ENCODE results near the gene KIRREL1. TPM values are rescaled to one million over a fixed set of nuclear protein-coding genes. Genes with fewer than 3 reads are reported as not detected.
A peak's percentile ranks its signal among the peaks of the same experiment; 100 is the strongest.

KIRREL1 gene
- total and polyA plus RNA-seq, 4 donors = 15.3 to 102 (median 69.1) TPM

GRCh38 chr1:158115126-158115525 is 121.7 kb downstream of the KIRREL1 start:
- Histone ChIP-seq H3K27me3 (ENCODE audit: control insufficient read depth in 1 of 2, insufficient read depth in 2 of 2, low read length in 1 of 2) (no peaks in the 10 kb centered on the region), H3K27ac (ENCODE audit: low read depth in 1 of 2, low read length in 2 of 2) (no peak overlapping the region), H3K9me3 (ENCODE audit: control insufficient read depth, low read length) (no peaks in the 10 kb centered on the region), H3K36me3 (ENCODE audit: control insufficient read depth in 1 of 2, insufficient read depth in 2 of 2, low read length in 1 of 2) (no peaks in the 10 kb centered on the region), H3K4me1 (ENCODE audit: control insufficient read depth in 1 of 2, insufficient read depth in 2 of 2, low read length in 2 of 2) (no peaks in the 10 kb centered on the region), H3K4me3 (ENCODE audit: low read length in 2 of 2) (no peak overlapping the region)
- DNase-seq (no peak), ATAC-seq (ENCODE audit: low FRiP score) (no peak)
- intact Hi-C loops (cut with DNase I) = no loop called here
- WGBS, 2 donors = 94 to 96% methylated on average over 4 of the region's 4 CpGs

GRCh38 chr1:158116311-158117167 is 123.1 kb downstream of the KIRREL1 start:
- Histone ChIP-seq H3K9me3 (ENCODE audit: control insufficient read depth, low read length) (no peaks in the 10 kb centered on the region), H3K27me3 (ENCODE audit: control insufficient read depth in 1 of 2, insufficient read depth in 2 of 2, low read length in 1 of 2) (no peaks in the 10 kb centered on the region), H3K4me1 (ENCODE audit: control insufficient read depth in 1 of 2, insufficient read depth in 2 of 2, low read length in 2 of 2) (no peaks in the 10 kb centered on the region), H3K27ac (ENCODE audit: low read depth in 1 of 2, low read length in 2 of 2) (no peak overlapping the region), H3K36me3 (ENCODE audit: control insufficient read depth in 1 of 2, insufficient read depth in 2 of 2, low read length in 1 of 2) (no peaks in the 10 kb centered on the region), H3K4me3 (ENCODE audit: low read length in 2 of 2) (no peak overlapping the region)
- 89 to 94% methylated on average over 10 of the region's 10 CpGs for WGBS, 2 donors
- DNase-seq = no peak
- ATAC-seq (ENCODE audit: low FRiP score) = no peak
- intact Hi-C loops (cut with DNase I) = no loop called here

GRCh38 chr1:158117854-158118704 is 124.6 kb downstream of the KIRREL1 start:
- H3K9me3 ChIP-seq (ENCODE audit: control insufficient read depth, low read length) = no peaks in the 10 kb centered on the region
- 2 to 3% methylated on average over 21 to 22 of the region's 22 CpGs for WGBS, 2 donors
- ATAC-seq (ENCODE audit: low FRiP score) (peak; percentile 58), DNase-seq (peak in 1 of 2 donors; percentile 81)
- no peak overlapping the region for H3K27ac ChIP-seq (ENCODE audit: low read depth in 1 of 2, low read length in 2 of 2)
- H3K36me3 ChIP-seq (ENCODE audit: control insufficient read depth in 1 of 2, insufficient read depth in 2 of 2, low read length in 1 of 2) = no peaks in the 10 kb centered on the region
- intact Hi-C loops (cut with DNase I) = no loop called here
- no peak overlapping the region for H3K4me3 ChIP-seq (ENCODE audit: low read length in 2 of 2)
- no peaks in the 10 kb centered on the region for H3K4me1 ChIP-seq (ENCODE audit: control insufficient read depth in 1 of 2, insufficient read depth in 2 of 2, low read length in 2 of 2)
- no peaks in the 10 kb centered on the region for H3K27me3 ChIP-seq (ENCODE audit: control insufficient read depth in 1 of 2, insufficient read depth in 2 of 2, low read length in 1 of 2)

GRCh38 chr1:158118713-158119402 is 125.4 kb downstream of the KIRREL1 start:
- no peak for DNase-seq
- 72 to 80% methylated on average over 8 of the region's 8 CpGs for WGBS, 2 donors
- Histone ChIP-seq H3K36me3 (ENCODE audit: control insufficient read depth in 1 of 2, insufficient read depth in 2 of 2, low read length in 1 of 2) (no peaks in the 10 kb centered on the region), H3K27me3 (ENCODE audit: control insufficient read depth in 1 of 2, insufficient read depth in 2 of 2, low read length in 1 of 2) (no peaks in the 10 kb centered on the region), H3K9me3 (ENCODE audit: control insufficient read depth, low read length) (no peaks in the 10 kb centered on the region), H3K4me3 (ENCODE audit: low read length in 2 of 2) (no peak overlapping the region), H3K4me1 (ENCODE audit: control insufficient read depth in 1 of 2, insufficient read depth in 2 of 2, low read length in 2 of 2) (no peaks in the 10 kb centered on the region), H3K27ac (ENCODE audit: low read depth in 1 of 2, low read length in 2 of 2) (no peak overlapping the region)
- intact Hi-C loops (cut with DNase I) = no loop called here
- no peak for ATAC-seq (ENCODE audit: low FRiP score)

DNA sequence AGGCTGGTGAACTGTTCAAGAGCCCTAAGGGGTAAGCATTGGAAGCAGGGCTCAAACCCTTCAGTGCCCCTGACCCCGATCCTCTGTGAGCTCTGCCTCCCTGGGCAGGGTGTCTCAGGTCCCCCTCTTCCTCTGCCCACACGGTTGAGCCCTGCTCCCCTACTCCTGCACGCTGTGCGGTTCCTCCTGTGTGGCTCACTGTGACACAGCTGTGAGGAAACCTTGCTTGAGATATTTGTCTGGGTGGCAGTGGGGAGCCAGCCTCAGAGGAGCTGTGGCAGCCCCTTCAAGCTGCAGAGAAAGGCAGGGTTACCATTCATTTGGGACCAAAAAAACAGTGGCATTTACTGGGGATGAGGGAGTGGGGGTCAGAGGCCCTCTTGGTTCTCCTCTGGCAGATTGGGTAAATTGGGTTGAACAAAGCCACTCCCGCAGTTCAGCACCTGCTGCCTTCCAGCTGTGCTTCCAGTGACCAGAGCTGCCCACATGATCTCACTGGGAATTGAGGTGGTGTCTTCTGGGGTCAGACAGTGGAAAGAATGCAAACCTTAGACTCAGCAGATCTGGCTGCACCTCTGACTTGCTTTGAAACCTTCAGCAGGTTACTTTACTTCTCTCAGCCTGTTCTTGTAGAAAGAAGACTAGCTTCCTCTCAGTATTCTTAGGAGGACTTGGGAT is 126.7 kb downstream of the KIRREL1 start:
- no peak for ATAC-seq (ENCODE audit: low FRiP score)
- H3K36me3 ChIP-seq (ENCODE audit: control insufficient read depth in 1 of 2, insufficient read depth in 2 of 2, low read length in 1 of 2) = no peaks in the 10 kb centered on the region
- H3K4me3 ChIP-seq (ENCODE audit: low read length in 2 of 2) = no peak overlapping the region
- no peak overlapping the region for H3K27ac ChIP-seq (ENCODE audit: low read depth in 1 of 2, low read length in 2 of 2)
- no peak for DNase-seq
- WGBS, 2 donors = 92 to 97% methylated on average over 5 of the region's 5 CpGs
- no peaks in the 10 kb centered on the region for H3K4me1 ChIP-seq (ENCODE audit: control insufficient read depth in 1 of 2, insufficient read depth in 2 of 2, low read length in 2 of 2)
- H3K9me3 ChIP-seq (ENCODE audit: control insufficient read depth, low read length) = no peaks in the 10 kb centered on the region
- intact Hi-C loops (cut with DNase I) = no loop called here
- no peaks in the 10 kb centered on the region for H3K27me3 ChIP-seq (ENCODE audit: control insufficient read depth in 1 of 2, insufficient read depth in 2 of 2, low read length in 1 of 2)

- Histone ChIP-seq H3K9me3 (ENCODE audit: control insufficient read depth, low read length) (no peaks in the 10 kb centered on the region), H3K27me3 (ENCODE audit: control insufficient read depth in 1 of 2, insufficient read depth in 2 of 2, low read length in 1 of 2) (no peaks in the 10 kb centered on the region), H3K4me3 (ENCODE audit: low read length in 2 of 2) (no peak overlapping the region), H3K4me1 (ENCODE audit: control insufficient read depth in 1 of 2, insufficient read depth in 2 of 2, low read length in 2 of 2) (no peaks in the 10 kb centered on the region), H3K36me3 (ENCODE audit: control insufficient read depth in 1 of 2, insufficient read depth in 2 of 2, low read length in 1 of 2) (no peaks in the 10 kb centered on the region), H3K27ac (ENCODE audit: low read depth in 1 of 2, low read length in 2 of 2) (no peak overlapping the region)
- 34 to 40% methylated on average over 5 of the region's 5 CpGs for WGBS, 2 donors
- intact Hi-C loops (cut with DNase I) = no loop called here
- DNase-seq = no peak
- no peak for ATAC-seq (ENCODE audit: low FRiP score)
Observed at GRCh38 chr1:158121604-158122254, 128.3 kb downstream of the KIRREL1 start.

DNA sequence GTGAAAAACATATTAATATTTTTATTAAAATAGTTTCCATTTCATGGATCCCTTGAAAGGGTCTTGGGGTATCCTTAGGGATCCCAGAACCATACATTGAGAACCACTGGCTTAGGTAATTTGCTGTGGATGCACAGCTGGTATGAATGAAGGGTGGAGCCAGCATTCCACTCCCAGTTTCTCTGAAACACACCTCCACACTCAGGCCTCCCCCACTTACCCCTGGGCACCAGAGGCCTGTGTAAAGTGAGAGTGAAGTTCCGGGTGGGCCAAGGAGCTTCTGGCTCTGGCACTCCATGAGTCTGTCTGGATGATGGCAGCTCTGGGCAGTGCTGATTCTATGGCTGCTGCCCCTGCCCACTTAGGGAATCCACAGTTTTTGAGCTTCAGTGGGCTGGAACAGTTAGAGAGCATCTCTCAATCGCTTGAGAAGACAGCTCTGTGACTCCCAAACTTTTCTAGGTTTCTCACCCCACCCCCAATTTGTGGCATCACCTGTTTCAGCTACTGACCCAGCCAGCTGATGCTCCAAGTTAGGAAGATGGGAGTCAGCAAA is 129.5 kb downstream of the KIRREL1 start:
- Histone ChIP-seq H3K36me3 (ENCODE audit: control insufficient read depth in 1 of 2, insufficient read depth in 2 of 2, low read length in 1 of 2) (no peaks in the 10 kb centered on the region), H3K9me3 (ENCODE audit: control insufficient read depth, low read length) (no peaks in the 10 kb centered on the region), H3K4me1 (ENCODE audit: control insufficient read depth in 1 of 2, insufficient read depth in 2 of 2, low read length in 2 of 2) (no peaks in the 10 kb centered on the region), H3K27ac (ENCODE audit: low read depth in 1 of 2, low read length in 2 of 2) (no peak overlapping the region), H3K27me3 (ENCODE audit: control insufficient read depth in 1 of 2, insufficient read depth in 2 of 2, low read length in 1 of 2) (no peaks in the 10 kb centered on the region), H3K4me3 (ENCODE audit: low read length in 2 of 2) (no peak overlapping the region)
- DNase-seq (no peak), ATAC-seq (ENCODE audit: low FRiP score) (no peak)
- intact Hi-C loops (cut with DNase I) = no loop called here
- 81 to 82% methylated on average over 2 of the region's 2 CpGs for WGBS, 2 donors

All from aorta (tissue), 5 donors.